CD4-positive, alpha-beta T cell treated with Interleukin-17A for 1 hour (primary cell): Measurements from ENCODE around the gene KSR2.

ENCODE experiments used
- DNase-seq: peaks from one replicate; pipeline ENCODE4 v3.0.0-alpha.2; 2020

Gene KSR2

DNA sequence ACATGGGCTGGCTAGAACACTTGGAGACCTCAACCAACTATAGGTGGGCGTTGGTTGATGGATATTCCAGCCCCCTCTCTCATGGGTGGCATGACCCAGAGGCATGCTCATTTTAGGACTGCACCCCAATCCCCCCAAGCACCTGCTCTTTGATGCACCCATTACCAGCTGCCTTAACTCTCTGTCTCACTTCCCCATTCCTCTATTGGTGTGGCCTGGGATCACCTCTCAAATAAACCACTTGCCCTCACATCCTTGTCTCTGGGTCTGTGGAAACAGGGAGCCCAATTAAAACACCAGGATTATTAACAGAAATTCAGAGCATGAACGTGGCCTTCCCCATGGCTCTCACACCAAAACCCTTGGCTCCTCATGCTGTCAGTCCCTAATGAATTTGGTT is 405.1 kb downstream of the KSR2 start:
- DNase-seq: no peak

DNA sequence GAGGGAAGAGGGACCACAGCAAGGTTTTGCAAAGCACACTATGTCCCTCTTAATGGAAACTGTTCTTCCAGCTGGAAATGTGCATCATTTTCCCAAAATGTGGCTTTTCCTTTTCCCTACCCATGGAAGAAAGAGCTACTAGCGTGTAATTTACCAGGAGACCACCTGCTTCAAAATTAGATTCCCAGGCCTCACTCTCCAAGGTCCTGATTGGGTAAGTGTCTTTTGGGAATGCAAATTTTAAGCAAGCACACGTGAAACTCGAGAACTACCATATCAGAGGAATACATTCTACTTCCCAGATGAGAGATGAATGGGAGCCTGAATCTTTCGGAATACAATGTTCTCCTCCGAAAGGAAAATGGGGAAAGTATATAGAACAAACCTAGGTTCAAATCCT is 405.8 kb downstream of the KSR2 start:
- DNase-seq: no peak

DNA sequence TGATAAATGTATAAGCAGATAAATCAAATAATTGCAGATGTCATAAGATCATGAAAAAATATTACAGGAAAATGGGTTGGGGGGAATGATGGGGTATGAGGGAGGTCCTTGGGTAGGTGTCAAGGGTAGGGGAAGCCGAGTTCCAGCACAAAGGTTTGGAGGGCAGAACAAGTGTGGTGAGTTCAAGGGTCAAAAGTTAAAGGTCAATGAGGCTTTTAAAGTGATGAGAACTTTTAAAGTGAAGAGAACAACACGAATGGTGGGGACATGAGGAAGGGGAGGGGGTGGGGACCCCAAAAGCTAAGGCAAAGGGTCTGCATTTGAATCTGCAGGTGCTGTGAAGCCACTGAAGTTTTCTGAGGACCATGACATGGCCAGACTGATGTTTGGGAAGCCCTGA is 406.8 kb downstream of the KSR2 start:
- no peak for DNase-seq

DNA sequence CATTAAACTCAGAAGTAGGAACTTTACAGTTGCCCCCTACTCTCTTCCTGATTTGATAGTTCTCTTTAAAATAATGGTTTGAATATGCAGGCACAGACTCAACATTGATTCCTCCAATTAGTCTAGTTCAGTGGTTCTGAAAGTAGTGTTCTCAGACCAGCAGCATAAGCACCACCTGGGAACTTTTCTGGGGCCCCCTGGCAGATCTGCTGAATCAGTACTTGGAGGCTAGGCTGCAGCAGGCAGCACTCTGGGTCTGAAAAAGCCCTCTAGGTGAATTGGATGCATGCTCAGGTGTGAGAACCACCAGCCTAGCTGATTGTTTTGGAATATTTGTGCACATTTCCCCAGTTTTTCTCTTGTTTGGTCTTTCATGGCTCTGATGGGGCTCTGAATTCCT is 408.8 kb downstream of the KSR2 start:
- no peak for DNase-seq

DNA sequence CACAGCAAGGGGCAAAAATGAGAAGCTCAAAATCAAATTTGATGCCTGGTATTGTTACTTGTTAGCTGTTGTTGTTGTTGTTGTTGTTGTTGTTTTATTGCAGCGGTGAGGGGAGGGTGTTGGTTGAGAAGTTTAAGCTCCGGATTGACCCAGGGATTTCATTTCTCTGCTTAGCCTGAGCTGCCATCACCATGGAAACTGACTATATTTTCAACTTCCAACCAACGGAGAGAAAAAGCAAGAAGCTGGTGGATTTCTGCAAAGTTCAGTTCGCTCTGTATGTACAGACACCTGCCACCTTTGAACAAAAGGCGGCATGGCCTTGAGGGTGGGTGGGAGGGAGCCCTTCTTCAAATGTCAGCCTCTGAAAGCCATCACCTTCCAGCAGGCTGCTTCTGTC is 412.9 kb downstream of the KSR2 start:
- no peak for DNase-seq

DNA sequence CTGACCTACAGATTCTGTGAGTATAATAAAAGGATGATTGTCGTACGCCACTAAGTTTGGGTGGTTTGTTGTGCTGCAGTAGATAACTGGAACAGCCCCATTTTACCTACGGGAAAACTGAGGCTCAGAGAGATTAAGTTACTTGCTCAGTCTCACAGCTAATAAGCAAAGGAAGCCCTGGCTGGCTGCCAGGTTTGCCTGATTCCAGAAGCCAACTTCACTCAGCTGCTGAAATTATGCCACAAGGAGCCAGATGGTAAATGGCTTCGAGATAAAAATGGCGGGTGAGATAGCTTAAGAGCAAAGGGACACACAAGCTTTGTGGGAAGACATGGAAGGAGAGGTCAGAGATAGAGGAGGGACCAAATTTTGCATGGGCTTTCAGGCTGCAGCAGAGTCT is 415.8 kb downstream of the KSR2 start:
- no peak for DNase-seq

DNA sequence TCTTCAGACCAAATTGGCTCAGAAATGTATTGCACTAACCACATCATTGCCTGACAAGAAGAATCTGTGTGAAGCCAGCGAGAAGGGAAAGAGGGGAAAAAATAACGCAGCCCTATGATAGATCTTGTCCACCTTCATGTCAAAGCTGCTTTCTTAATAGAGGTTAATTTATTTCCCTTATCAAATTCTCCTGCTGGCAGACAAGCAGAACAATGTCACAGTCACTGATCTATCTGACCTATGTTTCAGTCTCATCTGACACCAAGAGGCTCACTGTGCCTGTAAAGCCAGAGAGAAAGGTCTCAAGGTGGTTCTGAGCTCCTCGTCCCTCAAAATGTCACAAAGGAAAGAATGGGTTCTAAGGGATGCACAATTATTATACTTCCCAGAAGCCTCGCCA is 417.1 kb downstream of the KSR2 start:
- no peak for DNase-seq

DNA sequence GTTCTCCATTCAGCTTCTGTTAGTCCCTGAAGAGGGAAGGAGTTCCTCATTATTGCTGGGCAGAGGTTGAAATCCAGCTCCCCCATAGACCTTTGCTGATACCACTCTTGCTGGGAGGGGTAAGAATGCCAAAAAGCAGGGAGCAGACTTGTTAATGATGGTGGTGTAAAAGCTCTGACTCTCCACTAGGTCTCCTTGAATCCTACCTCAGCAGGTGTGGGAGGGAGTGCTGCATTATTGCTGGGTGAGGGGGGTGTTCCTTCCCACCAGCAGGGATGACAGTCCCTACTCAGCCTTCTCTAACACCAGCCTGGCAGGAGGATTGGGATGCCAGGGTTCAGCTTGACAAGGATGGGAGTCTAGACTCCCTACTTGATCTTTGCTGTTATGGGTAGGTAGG is 421.6 kb downstream of the KSR2 start:
- no peak for DNase-seq

DNA sequence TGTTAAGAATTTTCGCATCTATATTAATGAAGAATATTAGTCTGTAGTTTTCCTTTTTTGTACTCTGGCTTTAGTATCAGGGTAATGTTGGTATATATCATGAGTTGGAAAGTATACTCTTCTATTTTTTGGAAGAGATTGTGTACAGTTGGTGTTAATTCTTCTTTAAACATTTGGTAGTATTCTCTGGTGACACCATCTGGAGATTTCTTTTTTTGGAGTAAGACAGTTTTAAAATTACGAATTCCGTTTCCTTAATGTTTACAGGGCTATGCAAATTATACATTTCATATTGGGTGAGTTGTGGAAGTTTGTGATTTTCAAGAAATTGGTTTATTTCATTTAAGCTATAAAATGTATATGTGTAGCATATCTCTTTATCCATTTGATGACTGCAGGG is 423.6 kb downstream of the KSR2 start:
- no peak for DNase-seq

DNA sequence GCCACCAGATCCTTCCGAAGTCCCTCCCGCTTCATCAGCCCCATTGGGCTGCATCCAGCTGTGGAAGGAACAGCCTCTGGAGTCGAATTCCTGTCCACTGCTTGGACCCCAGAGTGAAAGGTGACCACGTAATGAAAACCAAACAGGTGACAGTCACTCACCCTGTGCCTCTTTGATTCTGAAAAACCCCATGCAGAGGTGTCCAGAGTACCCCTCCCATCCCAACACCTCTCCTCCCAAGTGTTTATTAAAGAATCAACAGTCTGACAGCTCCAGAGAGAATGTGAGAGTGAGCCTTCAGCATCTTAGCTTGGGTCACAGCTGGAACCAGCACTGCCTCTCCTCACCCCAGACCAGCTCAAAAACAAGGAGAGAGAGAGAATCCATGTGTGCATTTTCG is 428.8 kb downstream of the KSR2 start:
- DNase-seq: no peak

DNA sequence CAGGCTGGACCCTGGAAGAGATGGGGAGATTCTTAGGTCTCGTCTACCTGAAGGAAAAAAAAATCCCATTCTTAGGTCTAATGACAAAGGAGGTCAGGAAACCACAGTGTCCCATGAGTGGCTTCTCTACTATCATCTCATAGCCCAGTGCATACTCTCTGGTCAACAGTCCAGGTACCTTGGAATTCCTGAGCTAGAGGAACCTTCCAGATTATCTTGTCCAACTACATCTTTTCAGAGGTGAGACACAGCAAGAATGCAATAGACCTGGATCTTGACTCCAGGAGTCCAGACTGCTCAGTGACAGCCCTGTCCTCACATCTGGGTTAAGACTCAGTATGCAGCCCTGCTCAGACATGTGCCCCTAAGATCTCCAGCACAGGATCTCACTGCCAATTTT is 429.9 kb downstream of the KSR2 start:
- DNase-seq: no peak

DNA sequence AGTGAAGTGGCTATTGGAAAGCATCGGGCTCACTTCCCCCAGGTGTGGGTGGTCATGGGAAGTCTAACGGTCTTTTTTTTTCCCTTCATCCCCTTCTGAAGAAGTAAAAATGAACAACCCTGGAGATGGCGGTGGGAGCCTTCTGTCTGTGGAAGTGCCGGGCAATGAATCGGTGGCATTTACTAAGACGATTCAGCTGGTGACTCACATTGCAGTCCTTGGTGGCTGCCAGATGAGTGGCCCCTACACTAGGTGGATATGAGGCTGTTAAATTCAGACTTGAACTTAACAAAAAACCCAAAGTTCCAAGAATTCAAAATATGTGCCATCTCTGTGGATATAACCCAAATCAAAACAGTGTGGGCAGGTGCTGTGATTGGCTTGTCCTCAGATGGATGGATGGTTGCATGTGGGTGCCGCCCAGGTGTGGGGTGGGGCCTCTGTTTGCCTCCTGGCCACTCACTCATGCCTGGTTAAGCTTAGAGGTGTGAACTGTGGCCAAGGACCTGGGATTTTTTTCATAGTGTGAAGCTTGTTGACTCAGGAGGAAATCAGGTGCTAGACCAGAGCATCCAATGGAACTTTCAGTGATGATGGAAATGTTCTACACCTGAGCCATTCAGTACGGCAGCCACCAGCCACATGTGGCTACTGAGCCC is 430.6 kb downstream of the KSR2 start:
- DNase-seq: no peak

DNA sequence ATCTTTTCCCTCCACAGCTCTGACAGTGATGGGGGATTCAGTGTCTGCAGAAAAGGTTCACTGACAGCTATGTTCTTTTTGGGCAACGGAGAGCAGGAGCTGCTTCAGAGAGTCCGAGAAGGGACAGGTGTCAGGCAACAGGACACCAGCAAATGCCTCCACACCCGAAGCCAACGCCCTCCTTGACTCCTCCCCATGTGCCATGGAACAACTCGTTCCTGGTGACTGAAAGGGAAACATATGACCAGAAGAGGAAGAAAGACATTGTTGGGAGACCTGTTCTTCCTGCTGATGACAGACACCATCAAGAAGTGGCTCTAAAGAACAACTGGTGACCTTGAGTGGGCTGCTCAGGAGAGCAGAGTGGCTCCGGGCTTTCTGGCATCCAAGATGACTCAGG is 435.1 kb downstream of the KSR2 start:
- no peak for DNase-seq

DNA sequence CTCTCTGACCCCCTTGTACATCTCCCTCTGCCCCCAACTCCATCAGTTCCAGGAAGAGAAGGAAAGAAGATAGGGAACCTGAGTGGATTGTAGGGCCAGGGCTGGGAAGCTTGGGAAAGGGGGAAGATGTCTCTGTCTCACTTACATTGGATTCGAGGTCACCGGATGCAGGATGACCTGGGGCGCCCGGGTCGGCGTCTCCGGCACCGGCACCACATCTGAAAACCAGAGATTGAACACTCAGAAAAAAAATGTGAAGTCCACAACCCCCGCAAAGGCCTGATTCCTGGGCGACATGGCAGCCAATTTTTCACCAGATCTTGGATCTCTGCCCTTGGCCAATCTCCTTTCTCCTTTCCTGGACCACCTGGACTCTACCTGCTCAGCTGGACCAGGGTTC is 438.0 kb downstream of the KSR2 start:
- DNase-seq: no peak

DNA sequence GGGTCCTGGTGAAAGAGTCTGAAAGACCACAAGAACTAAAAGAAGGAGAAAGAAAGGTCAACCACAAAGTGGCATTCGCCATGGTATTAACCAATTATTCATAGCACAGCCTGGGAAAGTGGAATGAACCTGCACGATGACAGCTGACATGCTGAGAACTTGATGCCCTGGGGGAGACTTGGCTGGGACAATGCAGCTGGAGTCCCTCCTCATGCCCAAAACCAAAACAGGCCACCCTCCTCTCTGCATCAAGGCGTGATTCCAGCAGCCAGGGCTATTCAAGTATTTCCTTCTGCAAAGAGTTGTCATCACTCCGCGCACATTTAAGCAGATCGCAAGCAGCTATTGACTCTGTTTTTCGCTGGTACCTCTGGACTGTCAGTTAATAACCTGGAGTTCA is 440.3 kb downstream of the KSR2 start:
- DNase-seq: no peak

DNA sequence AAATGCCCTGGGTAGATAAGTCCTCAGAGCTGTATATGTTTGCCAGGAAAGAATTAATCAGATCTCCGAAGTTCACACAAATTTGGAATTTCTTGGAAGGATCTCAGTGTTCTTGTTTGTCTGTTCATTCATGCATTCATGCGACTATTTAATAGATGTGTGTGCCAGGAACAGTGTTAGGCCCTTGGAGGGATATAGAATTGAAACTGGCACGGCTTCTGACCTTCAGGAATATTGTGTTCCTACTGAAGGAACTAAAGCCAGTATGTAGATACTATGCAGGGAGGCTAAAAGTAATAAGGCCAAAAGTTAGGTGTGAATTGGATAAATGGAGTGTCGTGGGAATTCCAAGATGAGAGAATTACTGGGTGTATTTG is 441.3 kb downstream of the KSR2 start:
- no peak for DNase-seq

DNA sequence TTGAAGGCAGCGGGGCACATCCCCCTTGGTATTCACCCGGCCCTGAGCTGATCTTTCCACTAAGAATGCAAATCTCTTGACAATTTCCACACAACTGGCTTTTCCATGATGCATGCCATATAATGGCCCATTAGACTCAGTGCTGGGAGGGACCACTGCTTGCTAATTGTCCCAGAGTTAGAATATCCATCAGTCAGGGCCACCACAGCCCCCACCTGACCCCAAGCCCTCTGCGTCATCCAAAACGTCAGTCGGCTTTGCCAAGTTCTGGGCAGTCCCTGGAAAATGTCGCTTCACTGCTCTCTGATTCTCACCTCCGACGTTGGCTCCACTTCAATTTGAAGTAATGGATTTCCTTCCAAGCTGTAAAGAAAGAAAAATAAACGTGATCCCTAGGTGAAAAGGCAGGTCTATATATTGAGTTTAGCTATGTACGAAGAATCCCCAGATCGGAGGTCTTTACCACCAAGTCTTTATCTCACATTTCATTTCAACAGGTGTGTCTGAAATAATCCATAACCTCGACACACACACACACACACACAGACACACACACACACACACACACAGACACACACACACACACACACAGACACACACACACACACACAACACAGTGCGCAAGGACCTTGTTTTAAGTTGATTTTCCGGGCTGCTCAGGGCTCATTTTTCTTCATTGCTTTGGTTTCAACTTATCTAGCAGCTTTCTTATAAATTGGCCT is 441.9 kb downstream of the KSR2 start:
- DNase-seq: no peak

DNA sequence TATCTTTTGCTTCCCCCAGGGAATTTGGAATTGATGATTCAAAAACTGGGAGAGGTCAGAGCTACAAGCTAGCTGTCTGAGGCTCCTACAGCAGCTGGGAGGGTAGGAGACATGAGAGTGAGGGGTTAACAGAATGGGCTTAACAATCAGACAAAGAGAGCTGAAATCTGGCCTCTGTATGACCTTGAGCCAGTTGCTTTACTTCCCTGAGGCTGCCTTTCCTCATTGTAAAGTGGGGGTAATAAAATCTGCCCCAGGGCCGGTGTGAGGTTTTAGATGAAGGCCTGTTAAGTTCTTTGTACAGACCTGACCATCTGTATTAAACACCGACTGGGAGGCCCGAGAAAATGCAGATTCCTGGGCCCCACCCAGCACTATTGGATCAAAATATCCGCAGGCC is 443.0 kb downstream of the KSR2 start:
- DNase-seq: no peak

DNA sequence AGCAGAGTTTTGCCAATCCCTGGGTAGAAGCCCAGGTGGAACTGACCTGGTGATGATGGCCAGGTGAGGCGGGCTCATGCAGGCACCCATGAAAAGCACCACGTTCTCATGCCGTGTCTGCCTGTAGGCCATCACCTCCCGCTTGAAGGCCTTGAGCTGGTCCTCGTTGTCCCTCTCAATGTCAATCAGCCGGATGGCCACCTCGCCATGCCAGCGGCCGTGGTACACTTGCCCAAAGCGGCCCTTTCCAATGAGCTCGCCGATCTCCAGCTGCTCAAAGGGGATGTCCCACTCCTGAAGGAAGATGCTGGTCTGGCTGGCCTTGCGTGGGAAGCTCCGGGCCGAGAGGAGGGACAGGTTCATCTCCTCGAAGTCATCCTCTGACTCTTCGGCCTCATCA is 444.0 kb downstream of the KSR2 start:
- DNase-seq: no peak

DNA sequence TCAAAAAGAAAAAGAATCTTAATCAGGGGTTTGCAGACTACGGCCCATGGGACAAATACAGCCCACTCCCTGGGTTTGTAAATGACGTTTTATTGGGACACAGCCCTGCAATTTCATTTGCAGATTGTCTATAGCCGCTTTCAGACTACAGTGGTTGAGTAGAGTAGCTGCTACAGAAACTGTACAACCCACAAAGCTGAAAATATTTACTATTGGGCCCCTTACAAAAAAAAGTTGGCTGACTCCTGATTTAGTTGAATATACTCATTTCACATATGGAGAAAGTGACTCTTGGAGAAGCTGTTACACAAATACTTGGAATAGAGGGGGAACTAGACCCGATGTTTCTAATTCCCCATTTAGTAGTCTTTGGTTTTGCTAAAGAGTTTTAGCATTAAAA is 444.8 kb downstream of the KSR2 start:
- no peak for DNase-seq

DNA sequence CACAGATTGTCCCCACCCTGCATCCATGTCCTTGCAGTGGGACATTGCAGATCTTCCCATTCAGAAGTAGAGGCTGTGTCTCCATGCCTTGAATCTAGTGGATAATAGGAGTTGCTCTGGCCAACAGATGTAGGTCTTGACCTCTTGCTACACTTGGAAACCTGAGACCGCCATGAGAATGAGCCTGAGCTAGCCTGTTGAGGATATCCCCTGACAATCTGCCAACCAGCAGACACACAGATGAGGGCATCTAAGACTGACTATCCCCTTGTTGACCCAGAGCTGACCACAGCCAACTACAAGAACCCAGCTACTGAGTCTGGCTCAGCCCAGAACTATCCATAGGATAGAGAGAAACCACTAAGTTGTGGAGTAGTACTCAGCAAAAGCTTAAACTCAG is 446.2 kb downstream of the KSR2 start:
- DNase-seq: no peak

DNA sequence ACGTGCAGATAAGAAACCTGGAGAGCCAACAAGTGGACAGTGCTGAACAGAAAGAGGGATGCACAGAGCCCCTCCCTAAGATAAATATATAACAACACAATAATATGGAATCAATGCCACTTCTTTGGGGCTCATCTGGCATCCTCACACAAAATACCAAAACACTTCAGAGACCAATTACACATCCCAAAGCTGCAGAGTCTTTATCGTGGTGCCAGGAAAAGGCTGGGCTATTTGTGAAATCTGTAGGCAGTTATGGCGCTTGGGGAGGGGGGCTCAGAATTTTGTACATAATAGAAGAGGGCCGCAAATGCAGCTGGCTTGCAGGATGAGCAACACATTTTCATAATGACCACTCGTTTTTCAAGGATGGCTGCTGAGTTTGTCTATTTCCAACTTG is 446.9 kb downstream of the KSR2 start:
- no peak for DNase-seq

DNA sequence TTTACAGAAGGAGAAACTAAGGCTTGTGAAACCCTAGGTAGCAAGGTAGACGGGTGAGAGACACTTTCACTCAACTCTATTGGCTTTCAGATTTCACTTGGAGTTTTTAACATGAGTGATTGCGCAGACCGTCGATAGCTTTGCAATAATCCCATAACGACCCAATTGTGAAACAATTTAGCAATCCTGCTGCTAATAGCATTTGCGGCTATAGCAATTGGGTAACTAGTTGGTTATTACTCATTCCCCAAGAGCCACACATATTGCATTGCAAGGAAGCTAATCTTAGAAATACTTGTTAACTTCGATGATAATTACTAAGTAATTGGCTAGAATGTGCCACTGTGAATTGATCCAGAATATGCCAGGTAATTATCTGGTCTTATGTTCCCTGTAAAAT is 447.4 kb downstream of the KSR2 start:
- DNase-seq: no peak

DNA sequence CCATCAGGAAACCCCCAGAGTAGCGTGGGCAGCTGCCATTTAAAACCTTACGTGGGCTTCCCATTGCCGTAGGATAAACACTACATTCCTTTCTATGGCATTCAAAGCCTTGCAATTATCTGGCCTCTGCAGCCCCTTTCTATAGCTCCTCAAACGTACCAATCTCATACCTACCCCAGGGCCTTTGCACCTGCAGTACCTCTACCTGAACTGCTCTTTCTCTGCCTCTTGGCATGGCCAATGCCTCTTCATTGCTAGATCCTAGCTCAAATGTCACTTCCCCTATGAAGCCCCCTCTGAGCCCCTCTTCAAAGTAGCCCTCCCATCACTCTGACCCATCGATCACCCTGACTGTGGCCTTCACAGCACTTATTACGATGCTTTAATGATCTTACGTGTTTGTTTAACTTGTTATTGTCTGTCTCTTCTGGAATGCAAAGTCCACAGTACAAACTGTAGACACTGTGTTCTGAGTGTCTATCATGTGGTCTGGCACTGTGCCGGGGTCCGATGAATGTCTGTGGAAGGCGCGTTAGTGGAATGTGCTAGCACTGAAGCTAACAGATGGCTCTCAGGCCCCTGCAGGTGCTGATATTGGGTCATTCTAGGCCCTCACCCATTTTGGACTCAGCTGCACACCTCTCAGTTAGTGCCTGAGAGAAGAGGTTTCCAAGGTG is 450.1 kb downstream of the KSR2 start:
- no peak for DNase-seq
